Activated naive CD4-positive, alpha-beta T cell treated with anti-CD3 and anti-CD28 coated beads for 36 hours (primary cell): Measurements from ENCODE around the gene SAMD3. TPM values are rescaled to one million over a fixed set of nuclear protein-coding genes. Genes with fewer than 3 reads are reported as not detected.
"Not testable (repeated sequence)": the region's sequence is repeated elsewhere in the genome, so short reads cannot be mapped to it uniquely, and the experiment has no call there.

Experiments used
- CTCF ChIA-PET: fragments of 350-600 bp; sonication (Branson Sonifier 250); formaldehyde crosslinking; loops from one replicate; lab custom pipeline; 2021; ENCODE audit warnings: antibody characterized with exemption; lab: Charles Lee
- DNase-seq: peaks from one replicate; pipeline ENCODE4 v3.0.0-alpha.2; 2020
- H3K27ac Mint-ChIP-seq: one replicate; pipeline ENCODE4 v1.8.0; 2021; ENCODE audit warnings: mild to moderate bottlenecking, mixed read lengths
- H3K27me3 Mint-ChIP-seq: one replicate; pipeline ENCODE4 v1.8.0; 2021; ENCODE audit warnings: low read depth, mixed read lengths
- H3K36me3 Mint-ChIP-seq: one replicate; pipeline ENCODE4 v1.8.0; 2021; ENCODE audit warnings: low read depth, mixed read lengths
- H3K4me1 Mint-ChIP-seq: one replicate; pipeline ENCODE4 v1.8.0; 2021; ENCODE audit warnings: low read depth, mixed read lengths
- H3K4me3 Mint-ChIP-seq: one replicate; pipeline ENCODE4 v1.8.0; 2021; ENCODE audit warnings: mild to moderate bottlenecking, moderate library complexity, mixed read lengths
- H3K9me3 Mint-ChIP-seq: one replicate; pipeline ENCODE4 v1.8.0; 2021; ENCODE audit warnings: mixed read lengths
- intact Hi-C: fragments of 100-400 bp; cut with micrococcal nuclease; formaldehyde crosslinking; loops from one replicate; pipeline ENCODE4 v1.15.1; 2023
- total RNA-seq, 2 experiments: library from RNA; stranded (reverse); gene quantifications; one replicate each; pipeline ENCODE4 v1.2.3, GENCODE V29; 2021

Gene SAMD3
- total RNA-seq, 2 experiments from 2014 or later: 1.0 to 2.3 TPM

DNA sequence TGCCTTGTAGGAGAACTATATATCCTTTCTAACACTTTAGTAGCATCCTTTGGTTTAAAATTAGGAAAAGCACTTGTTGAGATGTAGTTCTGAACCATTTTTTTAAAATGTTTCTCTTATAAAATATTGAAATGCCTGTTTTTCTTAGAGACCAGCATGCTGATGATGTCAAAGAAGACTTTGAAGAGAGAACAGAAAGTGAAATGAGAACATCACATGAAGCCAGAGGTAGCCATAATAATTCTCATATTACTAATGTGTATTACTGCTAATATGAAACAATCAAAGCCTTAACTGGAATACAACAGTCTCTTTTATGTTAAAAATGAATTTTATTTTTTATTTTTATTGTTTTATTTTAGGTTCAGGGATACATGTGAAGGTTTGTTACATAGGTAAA is 102.0 kb downstream of the SAMD3 start:
- Mint-ChIP-seq H3K9me3 (no peaks in the 10 kb centered on the region), H3K27me3 (no peaks in the 10 kb centered on the region), H3K27ac (no peak overlapping the region), H3K4me3 (no peak overlapping the region), H3K4me1 (peaks cover 16% of the 10 kb centered on the region), H3K36me3 (peaks cover 14% of the 10 kb centered on the region)
- intact Hi-C loops: no loop called here
- no peak for DNase-seq
- CTCF ChIA-PET: no interaction called here

DNA sequence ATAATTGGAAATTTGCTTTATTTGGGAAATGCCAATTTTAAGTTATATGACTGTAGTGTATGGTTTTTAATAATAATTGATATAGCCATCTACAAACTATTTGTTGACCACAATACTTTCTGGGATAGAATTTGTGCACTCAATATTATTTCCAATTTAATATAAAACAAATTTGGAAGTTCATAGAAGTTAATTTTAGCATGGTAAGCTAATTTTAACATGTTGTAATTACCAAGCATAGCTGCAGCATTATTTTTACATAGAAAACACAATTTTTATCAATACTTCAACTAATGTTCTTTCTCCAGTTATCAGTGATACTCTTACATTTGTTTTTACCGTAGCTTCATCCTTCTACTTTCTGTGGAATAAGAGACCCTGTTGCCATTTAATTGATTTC is 103.5 kb downstream of the SAMD3 start:
- Mint-ChIP-seq H3K9me3 (no peaks in the 10 kb centered on the region), H3K27ac (no peak overlapping the region), H3K27me3 (no peaks in the 10 kb centered on the region), H3K36me3 (peaks cover 10% of the 10 kb centered on the region), H3K4me3 (no peak overlapping the region), H3K4me1 (peaks cover 21% of the 10 kb centered on the region)
- CTCF ChIA-PET: no interaction called here
- intact Hi-C loops: no loop called here
- DNase-seq: no peak

DNA sequence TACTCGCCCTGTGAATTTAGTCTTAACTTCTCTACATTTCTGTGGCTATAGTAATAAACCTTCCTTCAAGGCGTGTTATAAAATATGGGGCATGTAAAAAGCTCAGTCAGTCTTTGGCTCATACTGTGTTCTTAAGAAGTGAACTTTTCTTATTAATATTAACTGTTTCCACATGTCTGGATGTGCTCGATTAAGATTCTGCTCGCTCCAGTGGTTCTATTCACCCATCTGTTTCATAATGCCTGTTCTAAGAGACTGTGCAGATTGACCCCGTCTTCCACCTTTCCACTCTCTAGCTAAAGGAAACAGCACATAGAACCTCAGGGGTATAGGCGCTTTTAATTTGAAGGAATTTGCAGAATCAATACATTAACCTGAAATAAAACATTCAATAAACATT is 104.5 kb downstream of the SAMD3 start:
- Mint-ChIP-seq H3K4me1 (peaks cover 21% of the 10 kb centered on the region), H3K27me3 (no peaks in the 10 kb centered on the region), H3K27ac (no peak overlapping the region), H3K9me3 (no peaks in the 10 kb centered on the region), H3K36me3 (peaks cover 10% of the 10 kb centered on the region), H3K4me3 (no peak overlapping the region)
- intact Hi-C loops: no loop called here
- DNase-seq: no peak
- CTCF ChIA-PET: no interaction called here

DNA sequence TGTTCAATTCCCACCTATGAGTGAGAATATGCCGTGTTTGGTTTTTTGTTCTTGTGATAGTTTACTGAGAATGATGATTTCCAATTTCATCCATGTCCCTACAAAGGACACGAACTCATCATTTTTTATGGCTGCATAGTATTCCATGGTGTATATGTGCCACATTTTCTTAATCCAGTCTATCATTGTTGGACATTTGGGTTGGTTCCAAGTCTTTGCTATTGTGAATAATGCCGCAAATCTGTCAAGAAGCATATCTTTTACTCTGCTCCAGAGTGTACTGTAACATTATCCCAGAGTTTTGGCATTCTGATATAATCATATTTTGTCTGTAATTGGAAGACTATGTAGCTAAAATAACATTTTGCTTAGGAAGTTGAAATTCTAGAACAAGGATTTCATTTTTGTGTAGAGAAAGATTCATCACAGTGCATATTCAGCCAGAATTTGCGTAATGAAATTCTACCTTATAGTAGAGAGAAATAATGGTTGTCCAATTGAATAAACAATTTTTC is 105.5 kb downstream of the SAMD3 start:
- H3K9me3 Mint-ChIP-seq, intact Hi-C loops, H3K27ac Mint-ChIP-seq, H3K27me3 Mint-ChIP-seq, H3K4me3 Mint-ChIP-seq, DNase-seq, CTCF ChIA-PET: not testable (repeated sequence)
- H3K36me3 Mint-ChIP-seq: peaks cover 11% of the 10 kb centered on the region
- H3K4me1 Mint-ChIP-seq: peaks cover 21% of the 10 kb centered on the region

DNA sequence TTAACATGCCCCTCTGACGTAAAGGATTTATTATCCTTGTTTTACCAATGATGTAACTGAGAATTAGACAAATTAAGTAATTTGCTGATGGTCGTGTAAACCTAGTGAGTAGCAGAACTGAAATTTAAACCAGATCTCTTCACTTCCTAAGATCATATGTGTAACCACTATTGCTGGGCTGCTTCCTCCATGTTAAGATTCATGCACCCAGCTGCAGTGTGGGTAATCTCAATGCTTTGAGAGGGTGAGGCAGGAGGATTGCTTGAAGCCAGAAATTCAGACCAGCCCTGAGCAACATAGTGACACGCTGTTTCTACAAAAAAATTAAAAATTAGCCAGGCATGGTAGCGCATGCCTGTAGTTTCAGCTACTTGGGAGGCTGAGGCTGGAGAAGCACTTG is 106.5 kb downstream of the SAMD3 start:
- intact Hi-C loops: no loop called here
- CTCF ChIA-PET: no interaction called here
- Mint-ChIP-seq H3K27me3 (no peaks in the 10 kb centered on the region), H3K36me3 (peaks cover 14% of the 10 kb centered on the region), H3K4me1 (peaks cover 21% of the 10 kb centered on the region), H3K27ac (no peak overlapping the region), H3K4me3 (no peak overlapping the region), H3K9me3 (no peaks in the 10 kb centered on the region)
- no peak for DNase-seq

DNA sequence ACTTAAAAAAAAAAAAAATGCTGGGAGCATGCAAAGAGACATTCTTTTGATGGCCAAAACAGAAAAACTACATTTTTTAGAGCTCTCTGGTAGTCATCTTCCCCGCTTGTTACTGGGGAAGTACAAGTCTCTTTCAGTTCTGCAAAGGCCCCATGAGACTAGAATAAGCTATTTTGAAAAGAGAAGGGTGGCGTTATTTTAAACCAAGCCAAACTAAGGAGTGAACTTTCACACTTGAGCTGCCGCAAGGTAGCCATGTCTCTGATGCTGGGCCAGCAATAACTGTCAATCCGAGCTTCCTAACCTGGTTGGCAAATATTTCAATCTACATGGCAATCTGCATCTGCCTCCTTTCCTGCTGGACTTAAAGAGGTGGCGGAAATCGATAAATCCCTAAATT is 107.7 kb downstream of the SAMD3 start:
- no peak for DNase-seq
- H3K4me1 Mint-ChIP-seq: peaks cover 15% of the 10 kb centered on the region
- no peak overlapping the region for H3K4me3 Mint-ChIP-seq
- intact Hi-C loops: no loop called here
- H3K9me3 Mint-ChIP-seq: peaks cover 3% of the 10 kb centered on the region
- H3K27ac Mint-ChIP-seq: no peak overlapping the region
- no peaks in the 10 kb centered on the region for H3K27me3 Mint-ChIP-seq
- peaks cover 18% of the 10 kb centered on the region for H3K36me3 Mint-ChIP-seq
- CTCF ChIA-PET: interaction anchor here (0.6 to 1.0 kb wide), 4 partner anchors 25 to 583 kb away, joined by 3 to 7 read pairs (median 3); no protein-coding TSS in a partner anchor

DNA sequence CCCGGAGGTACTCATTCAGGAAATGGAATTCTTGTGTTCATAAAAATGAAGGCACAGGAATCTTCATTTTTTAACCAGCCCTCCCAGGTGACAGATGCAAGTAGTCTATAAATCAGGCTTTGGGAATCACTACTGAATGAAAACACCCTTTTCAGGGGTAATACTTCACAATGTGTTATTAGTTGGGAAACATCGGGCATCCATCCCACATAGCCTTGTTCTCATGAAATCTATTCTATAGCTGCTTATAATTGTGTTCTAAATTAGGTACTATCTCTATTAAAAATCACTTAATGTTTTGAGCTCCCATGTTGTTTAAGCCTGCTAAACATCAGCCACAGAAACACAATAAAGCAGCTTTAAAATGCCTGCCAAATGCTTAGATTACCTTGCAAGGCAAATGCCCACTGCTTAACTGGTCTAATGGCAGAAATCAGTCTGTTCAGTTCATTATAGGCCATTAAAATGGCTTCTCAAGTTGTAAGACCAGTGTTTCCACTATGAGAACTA is 109.5 kb downstream of the SAMD3 start:
- Mint-ChIP-seq H3K4me1 (peaks cover 15% of the 10 kb centered on the region), H3K4me3 (no peak overlapping the region), H3K27ac (no peak overlapping the region), H3K36me3 (peaks cover 29% of the 10 kb centered on the region), H3K27me3 (no peaks in the 10 kb centered on the region), H3K9me3 (peaks cover 9% of the 10 kb centered on the region)
- DNase-seq: no peak
- intact Hi-C loops: no loop called here
- CTCF ChIA-PET: no interaction called here

DNA sequence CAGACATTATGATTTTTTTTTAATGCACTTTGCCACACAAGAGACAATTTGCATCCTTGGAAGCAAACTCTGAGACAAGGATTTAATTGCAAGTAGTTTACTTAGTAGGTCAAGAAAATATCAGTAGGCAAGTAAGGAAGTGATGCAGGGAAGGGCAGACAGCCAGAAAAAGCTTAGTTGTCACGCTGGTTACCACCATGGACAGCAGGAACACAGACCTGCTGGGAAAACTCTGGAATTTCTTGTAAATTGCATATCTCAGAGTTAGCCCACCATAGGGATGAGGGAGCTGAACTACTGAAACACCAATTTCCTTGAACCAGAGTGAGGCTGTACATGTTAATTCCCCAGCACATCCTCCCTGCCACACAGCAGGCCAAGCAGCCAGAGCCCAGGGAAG is 111.7 kb downstream of the SAMD3 start:
- Mint-ChIP-seq H3K4me1 (peaks cover 10% of the 10 kb centered on the region), H3K27ac (no peak overlapping the region), H3K4me3 (no peak overlapping the region), H3K9me3 (peaks cover 9% of the 10 kb centered on the region), H3K27me3 (no peaks in the 10 kb centered on the region), H3K36me3 (peaks cover 30% of the 10 kb centered on the region)
- CTCF ChIA-PET: no interaction called here
- intact Hi-C loops: loop anchor here (2.0 kb wide), 1 partner anchor 22 kb away; no protein-coding TSS in a partner anchor
- DNase-seq: no peak

DNA sequence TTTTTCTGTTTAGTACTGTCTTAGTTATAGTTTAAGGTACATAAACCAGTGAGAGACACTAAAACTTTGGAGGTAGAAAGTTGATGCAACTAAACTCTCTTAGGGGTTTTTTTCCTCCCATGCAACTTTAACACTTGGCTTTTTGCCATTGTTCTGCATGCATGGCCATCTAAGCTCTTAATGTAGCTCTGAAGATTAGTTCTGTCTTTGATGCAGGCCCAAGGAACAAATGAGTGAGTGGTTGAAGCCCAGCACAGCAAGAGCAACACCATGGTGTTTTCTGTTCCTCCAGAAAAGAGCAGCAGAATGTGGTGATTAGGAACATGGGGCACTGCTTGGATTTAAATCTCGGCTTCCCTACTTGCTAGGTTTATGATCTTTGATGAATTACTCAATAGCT is 115.0 kb downstream of the SAMD3 start:
- intact Hi-C loops: no loop called here
- CTCF ChIA-PET: interaction anchor here (0.9 to 1.1 kb wide), 2 partner anchors 30 to 142 kb away, joined by 3 read pairs; no protein-coding TSS in a partner anchor
- no peaks in the 10 kb centered on the region for H3K4me1 Mint-ChIP-seq
- no peak for DNase-seq
- H3K9me3 Mint-ChIP-seq: peaks cover 9% of the 10 kb centered on the region
- H3K36me3 Mint-ChIP-seq: peaks cover 30% of the 10 kb centered on the region
- H3K27me3 Mint-ChIP-seq: no peaks in the 10 kb centered on the region
- no peak overlapping the region for H3K27ac Mint-ChIP-seq
- no peak overlapping the region for H3K4me3 Mint-ChIP-seq

DNA sequence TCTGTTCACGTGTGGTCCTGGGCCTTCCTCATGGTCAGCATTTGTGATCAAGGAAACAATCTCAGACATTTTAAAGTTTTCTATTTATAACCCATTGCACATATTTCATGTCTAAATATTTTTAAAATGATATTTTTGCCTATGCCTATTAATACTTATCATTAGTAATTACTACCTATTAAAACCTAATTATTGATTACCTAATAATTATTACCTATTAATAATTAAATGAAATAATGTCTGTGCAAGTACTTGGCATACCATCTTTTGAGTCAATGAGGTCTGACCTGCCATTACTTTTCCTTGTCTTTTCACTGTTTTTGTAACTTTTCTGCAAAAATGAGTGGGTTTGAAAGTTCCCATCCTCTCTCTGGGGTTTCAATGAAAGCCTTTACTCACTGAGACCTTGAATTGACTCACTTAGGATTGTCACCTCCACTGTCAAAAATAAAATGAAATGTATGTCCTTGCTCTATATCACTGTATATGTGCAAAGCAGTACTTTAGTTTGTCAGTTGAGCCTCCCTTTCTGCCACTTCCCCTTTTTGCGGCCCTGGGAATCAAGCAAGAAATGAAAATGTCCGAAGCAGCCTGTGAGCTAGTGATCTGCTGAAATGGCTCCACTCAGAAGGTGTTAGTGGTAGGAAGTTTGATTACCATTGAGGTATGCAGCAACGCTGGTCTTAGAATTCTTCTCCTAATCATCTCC is 116.6 kb downstream of the SAMD3 start:
- Mint-ChIP-seq H3K27ac (no peak overlapping the region), H3K36me3 (peaks cover 39% of the 10 kb centered on the region), H3K4me1 (no peaks in the 10 kb centered on the region), H3K9me3 (peaks cover 9% of the 10 kb centered on the region), H3K27me3 (no peaks in the 10 kb centered on the region), H3K4me3 (no peak overlapping the region)
- DNase-seq: no peak
- CTCF ChIA-PET: interaction anchor here (0.6 kb wide), 1 partner anchor 23 kb away, joined by 3 read pairs; no protein-coding TSS in a partner anchor
- intact Hi-C loops: no loop called here

DNA sequence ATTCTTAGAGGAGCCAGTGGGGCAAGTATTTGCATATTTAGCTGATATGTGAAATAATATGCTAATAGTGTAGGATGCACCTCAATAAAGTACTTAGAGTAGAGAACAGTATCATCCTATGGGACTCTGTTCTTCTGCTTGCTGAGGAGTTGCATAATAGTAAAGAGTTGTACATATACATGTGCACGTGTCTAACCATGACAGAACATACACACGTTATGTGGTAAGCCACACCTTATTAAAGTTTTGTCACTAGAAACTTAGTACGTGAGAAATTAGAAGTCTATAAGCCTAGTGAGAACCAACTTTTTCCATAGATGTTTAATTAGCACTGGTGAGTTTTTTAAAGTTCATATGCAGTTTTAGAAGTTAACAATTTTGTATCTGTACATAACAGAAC is 123.6 kb downstream of the SAMD3 start:
- CTCF ChIA-PET: no interaction called here
- no peak for DNase-seq
- Mint-ChIP-seq H3K4me3 (no peak overlapping the region), H3K27me3 (no peaks in the 10 kb centered on the region), H3K4me1 (no peaks in the 10 kb centered on the region), H3K27ac (no peak overlapping the region), H3K36me3 (peaks cover 22% of the 10 kb centered on the region), H3K9me3 (no peaks in the 10 kb centered on the region)
- intact Hi-C loops: no loop called here

DNA sequence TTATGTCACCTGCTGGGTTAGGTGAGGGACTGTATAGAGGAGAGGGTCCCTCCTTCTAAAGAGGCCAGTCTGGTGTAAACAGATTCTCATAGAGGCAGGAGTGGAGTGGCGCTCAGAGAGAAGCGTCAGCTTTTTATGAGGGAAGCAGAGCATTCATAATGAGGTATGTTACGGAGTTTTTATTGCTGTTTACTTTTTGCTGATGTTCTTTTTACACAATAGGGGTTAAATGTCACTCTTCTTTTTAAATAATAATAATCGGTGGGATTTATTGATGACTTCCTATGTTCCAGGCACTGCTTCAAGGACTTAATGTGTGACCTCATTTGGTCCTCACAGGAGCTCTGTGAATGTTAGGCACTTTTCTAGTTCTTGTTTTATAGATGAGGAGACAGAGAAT is 124.4 kb downstream of the SAMD3 start:
- Mint-ChIP-seq H3K27me3 (no peaks in the 10 kb centered on the region), H3K4me1 (peaks cover 3% of the 10 kb centered on the region), H3K36me3 (peaks cover 23% of the 10 kb centered on the region), H3K9me3 (no peaks in the 10 kb centered on the region), H3K27ac (no peak overlapping the region), H3K4me3 (no peak overlapping the region)
- CTCF ChIA-PET: no interaction called here
- intact Hi-C loops: no loop called here
- no peak for DNase-seq
